ENCODE measurements around the gene MLX.

The MLX gene

DNA sequence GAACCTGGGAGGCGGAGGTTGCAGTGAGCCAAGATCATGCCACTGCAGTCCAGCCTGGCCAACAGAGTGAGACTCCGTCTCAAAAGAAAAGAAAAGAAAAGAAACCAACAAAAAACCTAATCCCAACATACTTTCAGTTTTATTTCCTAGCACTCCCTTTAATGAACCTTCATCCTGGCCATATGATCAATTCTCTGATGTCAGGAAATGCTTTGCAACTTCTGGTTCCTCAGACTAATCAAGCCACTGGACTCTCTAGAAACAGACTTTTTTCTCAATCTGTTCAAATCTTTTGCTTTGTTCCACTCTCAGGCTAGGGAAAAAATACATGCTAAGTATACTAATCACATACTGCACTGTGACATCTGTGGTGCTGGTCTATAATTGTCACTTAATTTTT lies 24.0 kb downstream of the MLX start:
- TF ChIP-seq, protein P1, sequence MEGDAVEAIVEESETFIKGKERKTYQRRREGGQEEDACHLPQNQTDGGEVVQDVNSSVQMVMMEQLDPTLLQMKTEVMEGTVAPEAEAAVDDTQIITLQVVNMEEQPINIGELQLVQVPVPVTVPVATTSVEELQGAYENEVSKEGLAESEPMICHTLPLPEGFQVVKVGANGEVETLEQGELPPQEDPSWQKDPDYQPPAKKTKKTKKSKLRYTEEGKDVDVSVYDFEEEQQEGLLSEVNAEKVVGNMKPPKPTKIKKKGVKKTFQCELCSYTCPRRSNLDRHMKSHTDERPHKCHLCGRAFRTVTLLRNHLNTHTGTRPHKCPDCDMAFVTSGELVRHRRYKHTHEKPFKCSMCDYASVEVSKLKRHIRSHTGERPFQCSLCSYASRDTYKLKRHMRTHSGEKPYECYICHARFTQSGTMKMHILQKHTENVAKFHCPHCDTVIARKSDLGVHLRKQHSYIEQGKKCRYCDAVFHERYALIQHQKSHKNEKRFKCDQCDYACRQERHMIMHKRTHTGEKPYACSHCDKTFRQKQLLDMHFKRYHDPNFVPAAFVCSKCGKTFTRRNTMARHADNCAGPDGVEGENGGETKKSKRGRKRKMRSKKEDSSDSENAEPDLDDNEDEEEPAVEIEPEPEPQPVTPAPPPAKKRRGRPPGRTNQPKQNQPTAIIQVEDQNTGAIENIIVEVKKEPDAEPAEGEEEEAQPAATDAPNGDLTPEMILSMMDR (IDR thresholded peaks at IDR 0.05; ENCODE audit: borderline replicate concordance, insufficient read depth, low read depth, low read length) = no peak
- no peak overlapping the region for H3K4me3 ChIP-seq (ENCODE audit: low read depth, low read length)

DNA sequence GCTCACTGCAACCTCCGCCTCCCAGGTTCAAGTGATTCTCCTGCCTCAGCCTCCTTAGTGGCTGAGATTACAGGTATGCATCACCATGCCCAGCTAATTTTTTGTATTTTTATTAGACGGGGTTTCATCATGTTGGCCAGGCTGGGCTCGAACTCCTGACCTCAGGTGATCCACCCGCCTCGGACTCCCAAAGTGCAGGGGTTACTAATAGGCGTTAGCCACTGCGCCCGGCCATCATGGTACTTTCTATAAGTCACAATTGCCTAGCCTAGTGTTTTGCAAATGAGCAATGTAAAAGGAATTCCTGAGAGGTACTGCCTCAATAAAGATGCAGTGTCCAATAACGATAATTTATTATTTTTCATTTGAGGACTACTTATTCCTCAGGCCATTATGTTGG lies 24.5 kb downstream of the MLX start:
- TF ChIP-seq, protein P1 (IDR thresholded peaks at IDR 0.05; ENCODE audit: borderline replicate concordance, insufficient read depth, low read depth, low read length) = no peak
- no peak overlapping the region for H3K4me3 ChIP-seq (ENCODE audit: low read depth, low read length)

DNA sequence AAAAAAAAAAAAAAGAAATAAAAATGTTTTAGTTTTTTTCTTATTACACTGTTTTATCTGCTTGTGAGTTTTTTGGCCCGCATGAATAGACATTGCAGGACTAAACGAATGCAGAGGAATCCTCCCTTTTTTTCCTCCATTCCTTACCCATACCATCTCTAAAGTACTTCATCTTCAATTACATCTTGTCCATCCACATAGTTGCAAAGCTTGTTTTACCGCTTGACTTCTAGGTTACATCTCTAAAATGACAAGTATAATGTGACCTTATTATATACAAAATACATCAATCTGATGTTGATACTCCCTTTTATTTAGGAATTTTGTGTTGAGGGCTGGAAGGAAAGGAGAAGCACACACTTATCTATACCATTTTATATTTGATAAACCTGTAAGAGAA lies 29.5 kb downstream of the MLX start:
- H3K4me3 ChIP-seq (ENCODE audit: low read depth, low read length) = no peak overlapping the region
- TF ChIP-seq, protein P1 (IDR thresholded peaks at IDR 0.05; ENCODE audit: borderline replicate concordance, insufficient read depth, low read depth, low read length) = no peak

- TF ChIP-seq, protein P1 (IDR thresholded peaks at IDR 0.05; ENCODE audit: borderline replicate concordance, insufficient read depth, low read depth, low read length) = no peak
- no peak overlapping the region for H3K4me3 ChIP-seq (ENCODE audit: low read depth, low read length)
Measured at GRCh38 chr17:42598905-42599304, 32.0 kb downstream of the MLX start.

DNA sequence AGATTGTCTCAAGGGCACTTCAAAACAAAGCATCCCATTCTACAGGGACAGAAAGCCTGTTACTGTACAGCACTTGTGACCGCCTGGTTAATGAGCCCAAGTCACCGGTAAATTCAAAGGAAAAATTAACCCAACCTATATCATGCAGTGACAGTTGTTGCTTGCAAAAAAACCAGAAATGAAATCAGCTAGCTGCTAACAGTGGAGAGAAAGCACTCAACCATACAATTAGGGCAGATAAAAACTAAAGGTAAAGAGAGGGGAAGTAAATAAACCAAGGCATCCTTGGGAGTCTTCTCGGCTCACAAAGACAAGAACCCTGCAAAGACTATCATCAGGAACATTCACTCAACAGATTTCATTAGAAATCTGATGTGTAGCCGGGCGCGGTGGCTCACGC lies 36.4 kb downstream of the MLX start:
- no peak overlapping the region for H3K4me3 ChIP-seq (ENCODE audit: low read depth, low read length)
- TF ChIP-seq, protein P1 (IDR thresholded peaks at IDR 0.05; ENCODE audit: borderline replicate concordance, insufficient read depth, low read depth, low read length) = no peak

DNA sequence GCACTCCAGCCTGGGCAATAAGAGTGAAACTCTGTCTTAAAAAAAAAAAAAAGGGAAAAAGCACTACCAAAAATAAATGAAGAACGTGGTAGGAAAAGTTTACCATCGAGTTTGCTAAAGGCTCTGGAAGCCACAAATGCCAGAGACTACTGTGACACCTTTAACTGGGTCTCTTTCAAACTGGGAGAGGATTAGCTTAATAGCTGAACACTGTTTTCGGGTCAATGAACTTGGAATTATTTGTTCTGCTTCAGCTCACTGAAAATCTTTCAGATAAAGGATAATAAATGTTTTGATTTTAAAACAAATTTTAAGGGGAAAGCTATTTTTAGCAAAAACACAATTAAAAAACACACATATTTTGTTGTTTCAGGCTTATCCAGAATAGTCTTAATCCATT lies 40.9 kb downstream of the MLX start:
- peak overlapping the region; percentile 75 for H3K4me3 ChIP-seq (ENCODE audit: low read depth, low read length)
- TF ChIP-seq, protein P1 (IDR thresholded peaks at IDR 0.05; ENCODE audit: borderline replicate concordance, insufficient read depth, low read depth, low read length) = no peak

- TF ChIP-seq, protein P1 (IDR thresholded peaks at IDR 0.05; ENCODE audit: borderline replicate concordance, insufficient read depth, low read depth, low read length) = no peak
- H3K4me3 ChIP-seq (ENCODE audit: low read depth, low read length) = peak overlapping the region; percentile 75
Measured at GRCh38 chr17:42608305-42609181, 41.6 kb downstream of the MLX start.

Measured in GM12875 (cell line).